GM21381 (cell line): ENCODE data around the gene NUP42.
"Not testable (repeated sequence)": the region's sequence is repeated elsewhere in the genome, so short reads cannot be mapped to it uniquely, and the experiment has no call there.

ENCODE experiments used
- ATAC-seq: cut with Tn5 transposase; IDR thresholded peaks from one replicate; pipeline ENCODE4 v1.9.1; 2021; ENCODE audit warnings: mild to moderate bottlenecking, moderate library complexity; ENCODE audit not compliant: unreplicated experiment

Gene NUP42, protein sequence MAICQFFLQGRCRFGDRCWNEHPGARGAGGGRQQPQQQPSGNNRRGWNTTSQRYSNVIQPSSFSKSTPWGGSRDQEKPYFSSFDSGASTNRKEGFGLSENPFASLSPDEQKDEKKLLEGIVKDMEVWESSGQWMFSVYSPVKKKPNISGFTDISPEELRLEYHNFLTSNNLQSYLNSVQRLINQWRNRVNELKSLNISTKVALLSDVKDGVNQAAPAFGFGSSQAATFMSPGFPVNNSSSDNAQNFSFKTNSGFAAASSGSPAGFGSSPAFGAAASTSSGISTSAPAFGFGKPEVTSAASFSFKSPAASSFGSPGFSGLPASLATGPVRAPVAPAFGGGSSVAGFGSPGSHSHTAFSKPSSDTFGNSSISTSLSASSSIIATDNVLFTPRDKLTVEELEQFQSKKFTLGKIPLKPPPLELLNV

DNA sequence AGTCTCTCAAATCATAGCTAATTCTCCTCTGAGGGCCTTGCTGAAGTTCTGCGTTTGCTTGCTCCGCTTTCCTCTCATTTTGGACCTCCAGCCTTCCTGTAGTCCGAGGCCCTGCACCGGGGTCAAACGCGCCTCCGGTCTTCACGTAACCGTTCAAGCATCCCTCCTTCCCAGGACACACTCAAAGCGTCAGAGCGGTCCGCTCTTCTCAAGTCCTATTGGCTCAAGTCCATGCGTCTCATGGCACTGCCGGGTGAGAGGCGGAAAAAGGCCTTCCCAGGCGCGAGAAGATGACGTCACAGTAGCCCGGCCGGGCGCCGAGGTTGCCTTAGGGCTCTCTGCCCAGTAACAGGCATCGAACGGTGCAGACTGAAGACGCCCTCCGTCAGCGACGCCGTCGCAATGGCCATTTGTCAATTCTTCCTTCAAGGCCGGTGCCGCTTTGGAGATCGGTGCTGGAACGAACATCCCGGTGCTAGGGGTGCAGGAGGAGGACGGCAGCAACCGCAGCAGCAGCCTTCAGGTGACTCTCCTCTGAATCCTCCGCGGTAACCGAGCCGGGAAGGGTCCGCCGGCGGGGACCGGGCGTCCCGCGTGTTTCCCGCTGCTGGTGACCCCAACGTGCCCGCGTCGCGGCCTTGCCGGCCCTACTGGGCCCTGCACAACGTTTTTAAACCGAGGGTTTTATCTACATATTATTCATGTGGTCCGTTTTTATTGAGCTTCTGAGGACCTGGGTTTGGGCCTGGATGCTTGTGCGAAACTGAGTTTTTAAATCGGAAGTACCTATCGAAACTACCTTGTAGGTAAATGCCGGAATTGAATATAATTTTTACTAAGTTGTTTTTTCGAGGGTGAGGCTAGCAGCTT, at the start of gene NUP42:
Gene NUP42 (plus strand): TSS at position 365 of the 870 bp plus-strand sequence. CDS start 38 bp downstream, at position 403.
- peak; percentile 94 for ATAC-seq

DNA sequence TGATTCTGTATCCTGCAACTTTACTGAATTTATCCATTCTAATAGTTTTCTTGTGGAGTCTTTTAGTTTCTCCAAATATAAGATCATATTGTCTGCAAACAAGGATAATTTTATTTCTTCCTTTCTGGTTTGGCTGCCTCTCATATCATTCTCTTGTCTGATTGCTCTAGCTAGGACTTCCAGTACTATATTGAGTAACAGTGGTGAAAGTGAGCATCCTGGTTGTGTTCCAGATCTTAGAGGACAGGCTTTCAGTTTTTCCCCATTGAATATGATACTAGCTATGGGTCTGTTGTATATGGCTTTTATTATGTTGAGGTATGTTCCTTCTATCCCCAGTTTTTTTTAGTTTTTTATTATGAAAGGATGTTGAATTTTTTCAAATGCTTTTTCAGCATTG, 48.1 kb upstream of the NUP42 start:
- ATAC-seq: no peak

DNA sequence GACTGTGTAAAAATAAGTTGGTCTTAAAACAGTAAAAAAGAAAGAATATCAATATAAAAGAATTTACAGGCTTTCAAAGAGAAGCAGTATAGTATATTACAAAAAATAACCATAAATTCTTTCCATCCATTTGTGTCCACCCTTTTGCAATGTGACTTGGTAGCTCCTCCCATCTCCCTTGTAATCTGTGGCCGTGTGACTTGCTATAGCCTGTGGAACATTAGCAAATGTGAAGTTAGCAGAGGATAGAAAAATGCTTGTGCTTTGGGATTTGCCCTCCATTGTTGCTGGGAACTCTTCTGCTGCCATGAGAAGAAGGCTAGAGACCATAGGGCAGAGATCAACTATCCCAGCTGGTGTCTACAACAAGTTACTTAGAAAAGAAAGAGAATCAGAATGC, 46.1 kb upstream of the NUP42 start:
- ATAC-seq: no peak

DNA sequence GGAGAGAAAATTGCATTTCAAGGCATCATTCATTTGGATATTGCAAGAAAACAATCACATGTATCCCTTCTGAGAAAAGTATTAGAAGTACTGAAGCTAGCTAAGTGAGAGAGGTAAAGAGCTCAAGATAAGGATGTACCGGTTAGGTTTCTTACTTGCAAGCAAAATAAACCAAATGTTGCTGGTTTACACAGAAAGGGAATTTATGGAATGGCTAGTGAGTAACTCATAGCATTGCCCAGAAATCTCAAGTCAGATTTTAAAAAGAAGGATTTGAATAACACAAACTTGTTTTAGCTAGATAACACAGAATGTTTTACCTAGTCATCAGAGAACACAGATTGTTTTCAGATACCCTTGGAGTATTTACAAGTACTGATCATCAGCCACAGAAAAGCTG, 45.6 kb upstream of the NUP42 start:
- no peak for ATAC-seq

DNA sequence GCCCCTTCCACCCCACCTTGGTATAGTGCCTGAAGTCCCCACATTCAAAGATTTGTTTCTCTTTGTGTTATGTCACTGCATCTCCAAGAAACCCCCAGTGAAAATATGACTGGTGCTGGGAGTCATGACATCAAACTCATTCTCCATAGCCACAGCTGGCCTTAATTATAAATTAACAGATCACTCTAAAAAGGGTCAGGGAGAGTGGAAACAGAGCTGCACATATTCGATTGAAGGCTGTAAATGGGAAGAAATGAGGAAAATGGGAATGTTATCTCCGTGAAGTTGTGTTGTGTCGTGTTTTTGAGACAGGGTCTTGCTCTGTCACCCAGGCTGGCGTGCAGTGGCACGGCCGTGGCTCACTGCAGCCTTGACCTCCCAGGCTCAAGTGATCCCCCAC, 24.2 kb upstream of the NUP42 start:
- ATAC-seq: no peak

DNA sequence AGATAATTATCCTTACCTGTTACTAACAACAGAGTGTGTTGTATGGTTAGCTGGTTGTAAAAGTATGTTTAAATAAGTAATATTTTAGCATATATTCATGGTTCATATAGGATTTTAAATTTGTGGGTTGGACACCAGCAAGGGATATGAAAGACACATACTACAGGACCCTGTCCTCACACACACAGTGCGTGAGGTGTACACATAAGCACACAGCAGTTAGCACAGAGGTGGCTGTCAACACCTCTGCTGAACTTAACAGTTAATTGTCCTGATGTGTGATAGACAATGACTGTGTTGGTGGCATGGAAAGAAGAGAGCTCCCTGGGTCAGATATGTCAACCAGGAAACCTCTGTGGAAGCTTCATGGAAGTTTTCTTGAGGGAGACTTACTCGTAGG, 23.3 kb upstream of the NUP42 start:
- no peak for ATAC-seq

DNA sequence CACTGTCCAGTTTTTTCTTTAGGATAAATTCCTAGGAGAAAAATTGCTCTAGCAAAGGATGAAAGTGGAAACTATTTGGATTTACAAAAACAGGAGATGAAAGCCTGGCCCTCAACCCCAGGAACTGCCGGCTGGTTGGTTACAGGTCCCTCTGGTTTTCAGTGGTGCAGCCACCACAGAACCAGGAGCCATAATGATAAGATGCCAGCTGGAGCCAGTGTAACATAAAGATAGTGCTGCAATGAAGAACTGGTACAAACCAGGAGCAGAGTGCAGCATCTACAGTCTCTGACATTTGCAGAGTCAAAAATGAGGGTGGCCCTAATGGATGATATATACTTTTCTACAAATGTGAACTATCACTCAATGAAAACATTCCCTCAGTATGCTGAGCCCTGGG, 20.4 kb upstream of the NUP42 start:
- ATAC-seq: no peak

DNA sequence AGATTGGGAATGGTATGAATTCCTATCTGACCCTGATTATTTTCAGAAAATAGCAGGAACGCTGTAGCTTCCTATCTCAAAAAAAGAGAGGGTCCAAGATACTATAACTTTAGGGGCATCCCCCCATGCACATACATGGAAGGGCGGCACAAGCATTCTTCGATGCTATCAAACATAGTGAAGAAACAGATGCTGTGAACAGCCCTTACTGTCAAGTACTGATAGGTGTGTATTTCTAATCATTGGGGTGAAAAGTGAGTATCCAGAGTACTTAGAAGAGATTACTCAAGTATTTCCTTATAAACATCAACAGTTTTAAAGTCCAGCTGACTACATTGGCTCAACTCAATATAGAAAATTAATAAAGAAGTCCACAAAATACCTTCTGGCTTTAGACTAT, 17.0 kb upstream of the NUP42 start:
- ATAC-seq: no peak

DNA sequence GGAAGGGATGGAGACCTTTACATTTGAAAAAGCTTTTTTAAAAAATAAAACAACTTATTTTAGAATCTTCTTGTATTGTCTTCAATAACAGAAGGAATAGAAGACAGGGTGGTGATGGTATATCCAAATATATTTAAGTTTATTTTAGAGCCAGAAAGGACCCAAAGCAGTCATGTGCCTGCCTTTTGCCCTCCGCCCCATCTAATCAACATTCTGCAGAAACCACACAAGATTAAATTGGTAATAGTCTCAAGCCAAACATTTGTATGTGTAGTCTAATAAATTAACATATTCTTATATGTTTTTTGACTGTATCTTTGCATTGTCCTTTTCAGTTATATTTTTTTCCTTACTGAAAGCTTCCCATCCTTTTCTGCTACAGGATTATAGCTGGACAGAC, 16.5 kb upstream of the NUP42 start:
- no peak for ATAC-seq

DNA sequence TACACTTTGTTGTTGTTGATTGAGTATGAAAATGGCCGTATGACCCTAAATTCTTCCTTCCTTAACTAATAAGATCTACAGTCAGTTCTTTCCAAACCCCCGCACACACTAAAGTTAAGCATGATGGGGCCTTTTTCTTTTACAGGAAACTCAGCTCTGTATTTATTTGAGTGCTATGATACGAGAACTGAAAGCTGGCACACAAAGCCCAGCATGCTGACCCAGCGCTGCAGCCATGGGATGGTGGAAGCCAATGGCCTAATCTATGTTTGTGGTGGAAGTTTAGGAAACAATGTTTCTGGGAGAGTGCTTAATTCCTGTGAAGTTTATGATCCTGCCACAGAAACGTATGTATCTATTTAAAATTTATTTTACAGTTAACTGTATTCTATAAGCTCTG, 14.2 kb upstream of the NUP42 start:
- no peak for ATAC-seq

DNA sequence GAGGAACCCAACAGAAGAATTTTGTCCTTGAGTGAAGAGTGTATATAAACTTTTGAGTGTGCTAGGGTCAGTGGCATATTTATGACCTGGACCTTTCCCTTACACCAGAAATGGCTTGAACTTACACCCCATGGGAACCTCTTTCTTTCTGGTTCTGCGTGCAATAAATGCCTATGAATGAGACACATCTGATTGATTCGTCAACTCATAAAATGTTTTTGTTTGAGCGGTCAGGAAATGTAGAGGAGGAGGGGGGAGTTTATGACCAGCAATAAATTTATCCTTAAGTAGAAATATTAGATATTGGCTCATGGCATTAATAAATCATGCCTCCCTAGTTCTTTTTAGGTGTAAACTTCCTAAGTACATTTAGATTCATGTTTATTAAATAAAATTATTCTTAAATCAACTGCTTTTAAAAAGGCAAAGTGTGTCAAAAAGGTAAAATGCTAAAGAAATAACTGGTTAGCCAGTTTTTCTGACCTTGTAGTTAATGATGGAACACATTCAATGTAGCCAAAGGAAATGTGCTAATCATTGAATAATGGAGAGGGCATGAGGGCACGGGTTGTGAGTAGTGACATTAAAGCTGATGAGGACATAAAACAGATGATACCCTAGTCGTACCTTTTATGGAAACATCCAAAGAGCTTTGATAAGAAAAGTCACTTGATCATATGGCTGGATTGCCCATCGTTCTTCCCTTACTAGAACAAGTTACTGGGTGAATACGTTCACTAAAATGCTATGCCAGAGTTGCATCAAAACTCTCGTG, 13.6 kb upstream of the NUP42 start:
- ATAC-seq: no peak

DNA sequence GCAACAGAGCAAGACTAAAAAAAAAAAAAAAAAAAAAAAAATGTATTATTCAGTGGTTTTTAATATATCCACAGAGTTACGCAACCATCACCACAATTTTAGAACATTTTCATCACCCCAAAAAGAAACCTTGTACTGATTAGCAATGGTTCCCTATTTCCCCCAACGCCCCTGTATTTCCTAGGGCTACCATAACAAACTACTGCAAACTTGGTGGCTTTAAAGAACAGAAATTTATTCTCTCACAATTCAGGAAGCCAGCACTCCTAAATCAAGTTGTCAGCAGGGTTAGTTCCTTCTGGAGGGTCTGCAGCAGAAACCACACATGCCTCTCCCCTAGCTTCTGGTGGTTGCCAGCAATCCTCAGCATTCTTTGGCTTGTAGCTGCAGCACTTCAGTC, 5.9 kb upstream of the NUP42 start:
- ATAC-seq: no peak

DNA sequence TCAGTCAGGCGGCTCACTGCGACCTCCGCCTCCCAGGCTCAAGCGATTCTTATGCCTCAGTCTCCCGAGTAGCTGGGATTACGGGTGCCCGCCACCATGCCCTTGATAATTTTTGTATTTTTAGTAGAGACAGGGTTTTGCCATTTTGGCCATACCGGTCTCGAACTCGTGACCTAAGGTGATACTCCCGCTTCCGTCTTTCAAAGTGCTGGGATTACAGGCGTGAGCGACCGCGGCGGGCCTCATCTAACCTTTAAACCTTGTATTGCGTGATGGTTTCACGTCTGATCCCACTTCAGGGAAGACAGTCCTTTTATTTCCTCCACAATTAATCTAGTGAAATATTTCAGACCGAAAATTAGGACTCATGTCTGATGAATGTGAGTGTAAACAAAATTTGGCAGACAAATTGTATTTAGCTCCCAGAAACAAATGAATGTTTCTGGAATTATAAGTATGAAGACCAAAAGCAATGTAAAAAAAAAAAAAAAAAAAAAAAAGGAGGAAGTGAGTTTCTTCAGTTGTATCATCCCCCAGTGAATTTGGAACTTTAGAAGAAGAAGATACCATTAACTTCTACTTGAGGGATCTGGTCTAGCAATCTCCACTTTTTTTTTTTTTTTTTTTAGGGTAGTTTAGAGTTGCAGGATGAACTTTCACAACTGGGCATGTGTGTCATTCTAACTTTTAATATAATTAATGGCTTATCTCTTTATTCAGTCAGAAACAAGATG, 1.6 kb downstream of the NUP42 start:
- no peak for ATAC-seq

DNA sequence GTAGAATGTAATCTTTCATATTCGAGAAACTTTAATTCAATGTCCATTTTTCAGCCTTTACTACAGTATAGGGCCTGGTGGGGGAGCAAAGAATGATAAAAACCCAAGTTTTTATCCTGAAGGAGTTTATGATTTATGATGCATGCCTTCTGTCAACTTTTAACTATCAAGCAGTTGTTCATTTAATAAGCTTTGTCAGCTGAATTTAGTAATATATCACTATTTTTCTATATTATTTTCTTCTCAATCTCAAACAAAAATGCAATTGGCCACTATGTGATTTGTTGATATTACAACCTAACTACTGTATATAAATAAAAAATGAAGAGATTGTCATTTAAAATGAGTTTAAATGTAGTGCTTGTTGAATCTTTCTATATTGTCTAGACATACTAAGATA, 2.4 kb downstream of the NUP42 start:
- ATAC-seq: no peak

DNA sequence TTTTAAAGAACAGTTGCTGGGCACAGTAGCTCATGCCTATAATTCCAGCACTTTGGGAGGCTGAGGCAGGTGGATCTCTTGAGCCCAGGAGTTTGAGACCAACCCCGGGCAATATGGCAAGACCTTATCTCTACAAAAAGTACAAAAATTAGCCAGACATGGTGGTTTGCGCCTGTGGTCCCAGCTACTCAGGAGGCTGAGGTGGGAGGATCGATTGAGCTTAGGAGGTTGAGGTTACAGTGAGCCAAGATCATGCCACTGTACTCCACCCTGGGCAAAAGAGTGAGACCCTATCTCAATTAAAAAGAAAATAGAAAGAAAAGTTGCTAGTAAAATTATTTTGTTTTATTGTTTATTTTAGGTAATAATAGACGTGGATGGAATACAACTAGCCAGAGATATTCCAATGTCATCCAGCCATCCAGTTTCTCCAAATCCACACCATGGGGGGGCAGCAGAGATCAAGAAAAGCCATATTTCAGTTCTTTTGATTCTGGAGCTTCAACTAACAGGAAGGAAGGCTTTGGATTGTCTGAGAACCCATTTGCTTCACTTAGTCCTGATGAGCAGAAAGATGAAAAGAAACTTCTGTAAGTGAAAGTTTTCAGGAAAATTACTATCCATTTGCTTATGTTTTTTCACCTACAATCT, 3.0 kb downstream of the NUP42 start:
- no peak for ATAC-seq

DNA sequence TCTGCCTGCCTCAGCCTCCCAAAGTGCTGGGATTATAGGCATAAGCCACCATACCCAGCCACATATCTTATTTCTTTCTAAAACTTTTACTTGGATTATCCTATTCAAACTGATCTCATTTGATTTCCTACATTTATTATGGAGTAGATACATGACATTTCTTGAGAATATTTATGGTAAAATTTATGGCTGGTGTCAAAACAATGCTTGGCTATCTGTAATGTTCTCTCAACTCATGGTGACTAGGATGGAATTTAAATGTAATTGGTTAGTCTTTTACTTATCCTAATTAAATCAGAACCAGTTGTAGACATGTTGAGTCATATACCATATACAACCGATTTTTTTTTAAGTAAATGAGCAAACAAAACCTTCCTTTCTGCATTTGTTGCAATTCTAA, 4.1 kb downstream of the NUP42 start:
- no peak for ATAC-seq

DNA sequence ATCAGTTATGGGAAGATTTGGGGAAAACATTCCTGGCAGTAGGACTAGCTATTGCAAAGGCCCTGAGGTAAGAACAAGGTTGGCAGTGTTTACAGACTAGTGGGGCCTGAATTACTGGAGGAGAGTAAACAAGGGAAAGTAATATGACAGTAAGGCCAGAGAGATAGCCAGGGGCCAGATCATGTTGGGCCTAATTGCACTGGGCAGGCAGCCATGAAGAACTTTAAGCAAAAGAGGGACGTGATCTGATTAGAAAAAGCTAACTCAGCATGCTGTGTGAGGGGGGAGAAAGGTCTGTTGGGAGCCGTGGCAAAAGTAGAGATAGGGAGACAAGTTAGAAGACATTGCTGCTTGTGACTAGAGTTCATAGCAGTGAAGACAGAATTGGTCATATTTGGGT, 9.2 kb downstream of the NUP42 start:
- no peak for ATAC-seq

DNA sequence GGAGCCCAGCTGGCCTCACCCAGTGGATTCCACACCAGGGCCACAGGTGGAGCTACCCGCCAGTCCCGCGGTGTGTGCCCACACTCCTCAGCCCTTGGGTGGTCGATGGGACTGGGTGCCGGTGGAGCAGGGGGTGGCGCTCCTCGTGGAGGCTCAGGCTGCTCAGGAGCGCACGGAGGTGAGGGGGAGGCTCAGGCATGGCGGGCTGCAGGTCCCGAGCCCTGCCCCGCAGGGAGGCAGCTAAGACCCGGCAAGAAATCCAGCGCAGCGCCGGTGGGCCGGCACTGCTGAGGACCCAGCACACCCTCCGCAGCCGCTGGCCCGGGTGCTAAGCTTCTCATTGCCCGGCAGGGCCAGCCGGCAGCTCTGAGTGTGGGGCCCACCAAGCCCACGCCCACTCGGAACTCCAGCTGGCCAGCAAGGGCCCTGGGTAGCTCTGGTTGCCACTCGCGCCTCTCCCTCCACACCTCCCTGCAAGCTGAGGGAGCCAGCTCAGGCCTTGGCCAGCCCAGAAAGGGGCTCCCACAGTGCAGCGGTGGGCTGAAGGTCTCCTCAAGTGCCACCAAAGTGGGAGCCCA, 11.9 kb downstream of the NUP42 start:
- not testable (repeated sequence) for ATAC-seq

DNA sequence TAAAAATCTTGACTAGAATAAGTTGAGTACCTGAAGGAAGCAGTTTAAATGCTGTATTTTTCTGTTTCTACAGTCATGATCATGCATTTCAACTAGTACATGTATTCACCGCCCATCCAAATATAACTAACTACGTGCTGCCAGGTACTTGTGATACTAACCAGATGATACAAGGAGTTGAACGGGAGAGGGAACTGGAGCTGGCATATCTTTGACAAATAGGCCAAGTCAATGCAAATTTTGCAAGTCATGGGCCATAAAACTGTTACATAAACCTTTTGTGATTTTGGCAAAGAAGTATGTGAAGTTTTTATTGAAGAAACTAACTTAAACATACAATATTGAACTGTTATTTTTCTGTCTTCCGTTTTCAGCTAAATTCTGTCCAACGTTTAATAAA, 14.5 kb downstream of the NUP42 start:
- no peak for ATAC-seq

DNA sequence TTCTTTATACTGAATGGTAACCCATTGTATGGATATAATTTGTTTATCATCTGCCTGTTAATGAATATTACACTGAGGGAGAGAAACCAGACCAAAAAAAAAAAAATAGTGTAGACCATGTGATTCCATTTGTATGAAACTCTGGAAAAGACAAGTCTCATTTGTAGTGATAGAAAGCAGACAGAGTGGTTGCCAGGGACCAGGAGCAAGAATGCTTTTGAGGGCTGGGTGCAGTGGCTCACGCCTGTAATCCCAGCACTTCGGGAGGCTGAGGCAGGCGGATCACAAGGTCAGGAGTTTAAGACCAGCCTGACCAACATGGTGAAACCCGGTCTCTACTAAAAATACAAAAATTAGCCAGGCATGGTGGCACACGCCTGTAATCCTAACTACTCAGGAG, 15.9 kb downstream of the NUP42 start:
- not testable (repeated sequence) for ATAC-seq
